Large intestine (tissue), 3 donors: ENCODE measurements around the gene PDCD10. TPM values are rescaled to one million over a fixed set of nuclear protein-coding genes. Genes with fewer than 3 reads are reported as not detected.

Experiments
- DNase-seq, 2 donors: peaks; one replicate each; pipeline versions ENCODE4 v3.0.0 to v3.0.0-alpha.2; 2013
- H3K27ac ChIP-seq: one replicate; pipeline ENCODE4 v1.5.1; 2013; ENCODE audit warnings: low read length
- H3K27me3 ChIP-seq: 2 replicates; pipeline ENCODE4 v1.6.1; 2013; ENCODE audit warnings: low read length; ENCODE audit not compliant: control insufficient read depth, insufficient read depth
- H3K36me3 ChIP-seq: 2 replicates; pipeline ENCODE4 v1.6.1; 2013; ENCODE audit warnings: low read length; ENCODE audit not compliant: control insufficient read depth, insufficient read depth
- H3K4me1 ChIP-seq: one replicate; pipeline ENCODE4 v1.6.1; 2013; ENCODE audit warnings: low read length; ENCODE audit not compliant: control insufficient read depth, insufficient read depth
- H3K4me3 ChIP-seq: one replicate; pipeline ENCODE4 v1.5.1; 2013; ENCODE audit warnings: low read length
- H3K9me3 ChIP-seq: one replicate; pipeline ENCODE4 v1.6.1; 2013; ENCODE audit warnings: mild to moderate bottlenecking, low read depth, low read length, moderate library complexity; ENCODE audit not compliant: control insufficient read depth
- WGBS: methylation state at CpG from one replicate; pipeline ENCODE4 v1.1.5; 2013; ENCODE audit warnings: low lambda C conversion rate; ENCODE audit not compliant: insufficient coverage; 5-methylcytosine and 5-hydroxymethylcytosine counted together
- polyA plus RNA-seq: library from polyadenylated mRNA; unstranded; fragments of 120-200 nt; gene quantifications from one replicate; pipeline ENCODE4 v1.2.1, GENCODE V29; 2013

PDCD10 gene
- polyA plus RNA-seq, 1 donor, result 49.8 TPM

DNA sequence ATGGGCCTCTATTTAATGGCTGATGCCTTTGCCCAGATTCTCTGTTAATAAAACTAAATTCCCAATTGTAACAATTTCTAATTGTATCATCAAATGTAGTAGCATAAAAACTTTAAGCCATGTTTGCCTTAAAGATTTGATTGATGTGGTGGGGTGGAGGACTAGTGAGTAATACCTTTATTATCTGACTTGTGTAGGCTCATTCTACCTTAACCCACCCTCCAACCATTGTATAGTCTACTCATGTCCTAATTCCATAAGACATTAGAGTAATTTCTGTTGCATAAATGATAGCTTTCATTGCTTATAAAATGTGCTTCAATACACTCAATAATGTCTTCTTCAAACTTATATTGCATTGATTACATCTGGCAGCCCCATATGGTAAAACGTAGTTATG, 26.6 kb upstream of the PDCD10 start:
- Histone ChIP-seq H3K27ac (no peak overlapping the region), H3K27me3 (no peaks in the 10 kb centered on the region), H3K4me3 (no peak overlapping the region), H3K9me3 (no peaks in the 10 kb centered on the region), H3K36me3 (no peaks in the 10 kb centered on the region), H3K4me1 (no peaks in the 10 kb centered on the region)
- DNase-seq, result no peak
- 100% methylated on average over 1 of the region's 1 CpG for WGBS

- Histone ChIP-seq H3K4me1 (no peaks in the 10 kb centered on the region), H3K27me3 (no peaks in the 10 kb centered on the region)
- DNase-seq, result no peak
These were observed 19.4 kb upstream of the PDCD10 start for GRCh38 chr3:167754049-167754448.

DNA sequence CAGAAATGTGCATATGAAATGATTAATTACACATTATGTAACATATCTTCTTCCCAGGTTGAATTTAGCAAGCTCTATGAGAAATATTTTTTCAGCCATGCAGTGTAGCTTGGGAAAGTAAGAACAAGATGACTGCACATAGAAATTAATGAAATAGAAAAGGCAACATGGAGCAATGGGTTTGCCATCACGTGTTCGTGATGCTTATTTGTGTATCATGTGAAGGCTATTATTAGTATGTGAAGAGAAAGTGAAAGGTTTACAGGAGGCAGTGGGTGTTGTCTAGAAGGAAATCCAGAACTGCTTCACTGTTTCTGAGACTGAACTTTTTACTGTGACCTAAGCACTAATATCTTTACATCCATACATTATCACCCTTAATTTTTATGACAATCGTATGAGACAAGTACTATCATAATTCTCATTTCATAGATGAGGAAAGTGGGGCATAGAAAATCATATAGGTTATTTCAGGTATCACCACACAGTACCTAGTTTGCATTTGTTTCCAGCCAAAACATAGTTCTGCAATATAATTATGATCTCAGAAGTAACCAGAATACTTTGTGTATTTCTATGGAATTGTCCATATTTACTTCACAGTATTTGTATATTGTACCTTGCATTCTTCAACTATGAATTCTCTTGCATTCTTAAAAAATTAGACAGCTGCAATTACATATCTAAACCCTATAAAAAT, 15.7 kb upstream of the PDCD10 start:
- Histone ChIP-seq H3K27ac (no peak overlapping the region), H3K36me3 (no peaks in the 10 kb centered on the region), H3K9me3 (no peaks in the 10 kb centered on the region)

More at GRCh38 chr3:167754049-167754448, 19.4 kb upstream of the PDCD10 start:
- no peak overlapping the region for H3K4me3 ChIP-seq
- no peaks in the 10 kb centered on the region for H3K36me3 ChIP-seq
- no peak overlapping the region for H3K27ac ChIP-seq
- H3K9me3 ChIP-seq, result no peaks in the 10 kb centered on the region

DNA sequence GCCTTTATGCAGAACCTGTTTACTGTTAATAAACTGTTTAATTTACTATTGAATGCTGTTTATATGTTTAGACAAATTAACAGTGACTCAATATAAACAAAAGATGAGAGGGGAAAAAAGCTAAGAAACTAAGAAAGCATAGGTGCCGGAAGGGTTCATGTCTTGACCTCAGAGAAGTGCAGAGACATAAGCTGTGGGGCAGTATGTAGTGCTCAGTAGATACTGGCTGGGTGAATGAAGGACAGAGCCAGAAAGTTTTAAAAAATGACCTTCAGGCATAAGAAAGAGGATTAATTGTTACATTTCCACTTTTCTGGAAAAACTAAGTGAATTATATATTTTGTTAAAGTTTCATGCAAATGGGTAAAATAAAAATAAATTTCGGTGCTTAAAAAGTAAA, 15.0 kb upstream of the PDCD10 start:
- Histone ChIP-seq H3K4me3 (no peak overlapping the region), H3K27me3 (no peaks in the 10 kb centered on the region), H3K9me3 (no peaks in the 10 kb centered on the region), H3K27ac (no peak overlapping the region), H3K4me1 (no peaks in the 10 kb centered on the region), H3K36me3 (no peaks in the 10 kb centered on the region)
- DNase-seq, result no peak
- 75% methylated on average over 1 of the region's 2 CpGs for WGBS

More for the DNA sequence above, 15.7 kb upstream of the PDCD10 start:
- WGBS, result no CpG with 5 or more reads among the region's 3 CpGs
- H3K4me1 ChIP-seq, result no peaks in the 10 kb centered on the region
- no peaks in the 10 kb centered on the region for H3K27me3 ChIP-seq
- H3K4me3 ChIP-seq, result no peak overlapping the region
- DNase-seq, result peak in 1 of 2 donors; percentile 3

DNA sequence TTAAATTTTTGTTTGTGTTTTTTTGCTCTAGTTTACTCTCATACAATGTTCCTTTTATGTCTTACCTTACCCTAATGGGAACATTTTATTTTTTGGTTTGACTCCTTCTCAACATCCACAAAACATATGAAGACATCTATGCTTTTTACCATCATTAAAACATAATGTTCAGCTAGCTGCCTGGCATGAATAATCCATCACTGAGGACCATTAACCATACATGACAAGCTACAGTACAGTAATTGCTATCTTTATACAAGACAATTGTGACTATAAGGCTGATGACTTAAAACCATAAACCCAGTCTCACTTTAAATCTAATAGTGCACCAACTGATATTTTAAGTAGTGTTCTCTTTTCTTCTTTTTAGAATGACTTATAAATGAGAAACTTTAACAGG, 14.5 kb upstream of the PDCD10 start:
- no peak for DNase-seq
- H3K4me1 ChIP-seq, result no peaks in the 10 kb centered on the region
- no peaks in the 10 kb centered on the region for H3K36me3 ChIP-seq
- H3K9me3 ChIP-seq, result no peaks in the 10 kb centered on the region
- no peak overlapping the region for H3K4me3 ChIP-seq
- H3K27ac ChIP-seq, result no peak overlapping the region
- H3K27me3 ChIP-seq, result no peaks in the 10 kb centered on the region

GRCh38 chr3:167743799-167744198, 9.1 kb upstream of the PDCD10 start:
- H3K9me3 ChIP-seq, result no peaks in the 10 kb centered on the region
- no peak overlapping the region for H3K4me3 ChIP-seq
- no peak for DNase-seq
- 100% methylated on average over 1 of the region's 2 CpGs for WGBS
- H3K27me3 ChIP-seq, result no peaks in the 10 kb centered on the region
- no peaks in the 10 kb centered on the region for H3K4me1 ChIP-seq
- no peak overlapping the region for H3K27ac ChIP-seq
- H3K36me3 ChIP-seq, result no peaks in the 10 kb centered on the region

DNA sequence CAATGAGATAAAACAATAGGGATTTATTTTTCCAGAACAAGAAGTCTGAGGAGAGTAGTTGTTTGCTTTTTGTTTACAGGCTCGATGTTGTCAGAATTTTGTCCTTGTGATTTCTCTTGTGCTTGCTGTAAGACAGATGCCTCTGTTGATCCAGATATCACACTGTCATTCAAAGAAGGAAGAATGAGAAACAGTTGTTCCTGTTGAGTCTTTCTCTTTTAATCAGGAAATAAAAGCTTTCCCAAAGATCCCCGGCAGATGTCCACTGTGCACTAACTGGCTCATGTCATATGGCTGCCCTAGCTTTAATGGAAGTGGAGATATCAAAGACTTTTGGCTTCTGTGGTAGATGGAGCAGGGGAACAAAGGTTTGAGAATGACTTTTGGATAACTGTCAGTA, 7.6 kb upstream of the PDCD10 start:
- no peak overlapping the region for H3K4me3 ChIP-seq
- no peaks in the 10 kb centered on the region for H3K9me3 ChIP-seq
- no peaks in the 10 kb centered on the region for H3K27me3 ChIP-seq
- no peaks in the 10 kb centered on the region for H3K4me1 ChIP-seq
- DNase-seq, result no peak
- no peaks in the 10 kb centered on the region for H3K36me3 ChIP-seq
- H3K27ac ChIP-seq, result no peak overlapping the region
- WGBS, result no CpG with 5 or more reads among the region's 2 CpGs

- no peaks in the 10 kb centered on the region for H3K4me1 ChIP-seq
- H3K36me3 ChIP-seq, result no peaks in the 10 kb centered on the region
- H3K9me3 ChIP-seq, result no peaks in the 10 kb centered on the region
- no peak overlapping the region for H3K27ac ChIP-seq
- WGBS, result 86% methylated on average over 1 of the region's 2 CpGs
- no peak overlapping the region for H3K4me3 ChIP-seq
- no peaks in the 10 kb centered on the region for H3K27me3 ChIP-seq
- peak in 1 of 2 donors; percentile 23 for DNase-seq
These were observed 6.4 kb upstream of the PDCD10 start for GRCh38 chr3:167740961-167741587.

- Histone ChIP-seq H3K27me3 (no peaks in the 10 kb centered on the region), H3K9me3 (no peaks in the 10 kb centered on the region), H3K36me3 (no peaks in the 10 kb centered on the region), H3K4me3 (no peak overlapping the region), H3K4me1 (no peaks in the 10 kb centered on the region), H3K27ac (no peak overlapping the region)
- peak; percentile 57 to 75 for DNase-seq
- WGBS, result 80% methylated on average over 1 of the region's 4 CpGs
These were observed 4.6 kb upstream of the PDCD10 start for GRCh38 chr3:167739190-167739810.

- DNase-seq, result no peak
- H3K4me3 ChIP-seq, result no peak overlapping the region
- WGBS, result 70% methylated on average over 2 of the region's 2 CpGs
- no peak overlapping the region for H3K27ac ChIP-seq
- H3K36me3 ChIP-seq, result no peaks in the 10 kb centered on the region
- H3K9me3 ChIP-seq, result no peaks in the 10 kb centered on the region
- no peaks in the 10 kb centered on the region for H3K4me1 ChIP-seq
- no peaks in the 10 kb centered on the region for H3K27me3 ChIP-seq
These were observed 3.3 kb upstream of the PDCD10 start for GRCh38 chr3:167738037-167738436.
